ENCODE data around the gene RPS27.

DNA sequence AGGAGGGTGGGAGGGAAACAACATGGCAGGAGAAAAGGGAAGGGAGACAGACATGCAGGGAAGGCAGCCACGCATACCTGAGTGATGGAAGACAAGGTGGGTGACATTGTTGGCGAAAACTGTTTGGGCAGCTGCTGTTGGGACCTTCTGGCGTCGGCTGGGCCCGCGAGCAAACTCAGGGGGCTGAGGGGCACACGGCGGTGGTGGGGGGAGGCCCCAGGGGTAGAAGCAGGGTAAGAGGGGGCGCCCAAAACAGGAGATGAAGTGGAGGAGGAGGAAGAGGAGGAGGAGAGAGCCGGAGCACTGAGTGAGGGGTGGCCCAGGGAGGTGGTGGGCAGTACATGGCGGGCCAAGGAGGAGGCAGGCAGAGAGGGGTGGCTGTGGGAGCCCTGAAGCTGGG, 39.4 kb upstream of the RPS27 start:
- TF ChIP-seq SMC3 (conservative IDR thresholded peaks at IDR 0.05; ENCODE audit: poor library complexity), result no peak
- no peak for TF ChIP-seq POLR2AphosphoS5 (IDR thresholded peaks at IDR 0.05)
- TF ChIP-seq EP300 (conservative IDR thresholded peaks at IDR 0.05; ENCODE audit: poor library complexity, severe bottlenecking), result no peak
- TF ChIP-seq, protein P1, sequence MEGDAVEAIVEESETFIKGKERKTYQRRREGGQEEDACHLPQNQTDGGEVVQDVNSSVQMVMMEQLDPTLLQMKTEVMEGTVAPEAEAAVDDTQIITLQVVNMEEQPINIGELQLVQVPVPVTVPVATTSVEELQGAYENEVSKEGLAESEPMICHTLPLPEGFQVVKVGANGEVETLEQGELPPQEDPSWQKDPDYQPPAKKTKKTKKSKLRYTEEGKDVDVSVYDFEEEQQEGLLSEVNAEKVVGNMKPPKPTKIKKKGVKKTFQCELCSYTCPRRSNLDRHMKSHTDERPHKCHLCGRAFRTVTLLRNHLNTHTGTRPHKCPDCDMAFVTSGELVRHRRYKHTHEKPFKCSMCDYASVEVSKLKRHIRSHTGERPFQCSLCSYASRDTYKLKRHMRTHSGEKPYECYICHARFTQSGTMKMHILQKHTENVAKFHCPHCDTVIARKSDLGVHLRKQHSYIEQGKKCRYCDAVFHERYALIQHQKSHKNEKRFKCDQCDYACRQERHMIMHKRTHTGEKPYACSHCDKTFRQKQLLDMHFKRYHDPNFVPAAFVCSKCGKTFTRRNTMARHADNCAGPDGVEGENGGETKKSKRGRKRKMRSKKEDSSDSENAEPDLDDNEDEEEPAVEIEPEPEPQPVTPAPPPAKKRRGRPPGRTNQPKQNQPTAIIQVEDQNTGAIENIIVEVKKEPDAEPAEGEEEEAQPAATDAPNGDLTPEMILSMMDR (IDR thresholded peaks at IDR 0.05; ENCODE audit: poor library complexity, severe bottlenecking), result no peak
- TF ChIP-seq RAD21 (conservative IDR thresholded peaks at IDR 0.05), result no peak
- no peak for TF ChIP-seq EZH2 (IDR thresholded peaks at IDR 0.05; ENCODE audit: borderline replicate concordance, insufficient read depth, low read length, poor library complexity, severe bottlenecking)
- TF ChIP-seq REST (IDR thresholded peaks at IDR 0.05; ENCODE audit: borderline replicate concordance), result no peak

Data from neural cell (in vitro differentiated cells).